NOMO-1 treated with DMSO at 0.1 percent for 48 hours (cell line): ENCODE results near the gene ZACN.

Experiments
- DNase-seq: peaks from one replicate; lab custom pipeline; 2025; ENCODE audit not compliant: unreplicated experiment; lab: John Stamatoyannopoulos, UW

ZACN gene

DNA sequence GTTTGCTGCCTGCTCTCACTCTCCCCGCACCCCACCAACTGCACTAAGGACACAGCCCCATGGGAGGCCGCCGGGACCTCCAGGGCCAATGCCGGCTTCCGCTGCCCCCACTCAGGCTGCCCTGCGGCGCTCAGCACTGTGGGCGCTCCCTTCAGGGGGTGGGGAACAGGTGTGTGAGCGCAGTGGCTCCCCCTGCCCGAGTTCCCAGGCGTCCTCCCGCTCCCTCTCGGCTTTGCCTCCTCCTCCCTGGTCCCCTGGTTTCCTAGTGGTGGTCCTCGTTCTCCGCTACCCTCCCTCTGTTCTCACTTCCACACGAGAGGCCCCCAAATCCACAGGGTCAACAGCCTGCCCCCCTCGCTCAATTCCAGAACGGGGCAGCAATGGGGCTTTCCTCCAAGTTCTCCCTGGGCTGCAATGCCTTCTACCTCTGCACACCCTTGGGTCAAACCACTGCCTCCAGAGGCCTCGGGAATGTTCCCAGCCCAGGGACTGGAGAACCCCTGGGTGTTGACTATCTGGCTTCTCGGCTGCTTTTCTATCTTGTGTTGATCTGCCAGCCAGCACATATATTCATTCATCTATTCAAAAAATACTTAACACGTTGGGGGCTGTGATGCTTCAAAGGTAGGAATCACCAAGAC lies 52.2 kb downstream of the ZACN start:
- no peak for DNase-seq

DNA sequence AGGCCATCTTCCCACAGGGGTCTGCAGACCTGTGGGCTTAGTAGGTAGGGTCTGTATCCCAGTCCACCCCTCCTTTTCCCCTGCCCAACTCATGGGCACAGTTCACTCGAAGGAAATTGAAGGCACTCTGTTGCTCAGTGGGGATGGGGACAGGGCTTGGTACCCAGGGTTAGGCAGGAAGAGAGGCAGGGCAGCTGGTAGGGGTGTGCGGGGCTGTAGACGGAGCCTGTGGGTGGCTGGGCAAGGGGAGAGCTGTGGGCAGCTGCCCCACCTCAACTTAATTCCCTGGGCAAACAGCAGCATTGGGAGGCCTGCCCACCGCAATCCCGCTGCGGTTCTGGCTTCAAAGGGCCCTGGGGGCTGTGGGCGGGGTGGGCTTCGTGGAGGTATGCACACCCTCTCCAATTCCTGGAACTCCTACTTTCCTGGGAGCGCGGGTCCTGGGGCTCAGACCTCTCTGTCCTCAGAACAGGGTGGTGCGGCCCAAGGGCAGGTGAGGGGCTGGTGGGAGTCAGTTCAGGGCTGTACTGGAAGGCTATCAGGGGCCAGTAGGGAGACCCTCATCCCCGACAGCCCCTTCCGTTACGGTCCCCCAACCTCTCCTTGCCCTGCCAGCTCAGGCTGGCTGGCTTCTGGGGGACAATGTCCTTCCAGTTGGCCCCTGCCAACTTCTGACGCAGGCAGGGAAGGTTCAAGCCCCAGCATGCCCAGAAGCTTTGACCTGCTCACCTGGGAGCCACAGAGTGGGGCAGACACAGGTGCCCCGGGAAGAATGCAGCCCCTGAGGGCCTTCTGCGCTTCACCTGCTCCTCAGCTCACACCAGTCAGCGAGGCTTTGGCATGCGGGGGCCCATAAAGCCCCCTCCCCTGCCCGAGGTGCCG lies 53.0 kb downstream of the ZACN start:
- DNase-seq = no peak
